Brain microvascular endothelial cell (primary cell): ENCODE data around the gene CARD19.

Experiments used
- DNase-seq: peaks from one replicate; pipeline ENCODE4 v3.0.0-alpha.2; 2020
- H3K27ac ChIP-seq: fragments of 250-450 bp; sonication (Bioruptor Pico); 2 replicates; pipeline ENCODE4 v1.5.1; 2020; ENCODE audit warnings: mild to moderate bottlenecking, moderate library complexity
- H3K27me3 ChIP-seq: fragments of 250-450 bp; sonication (Bioruptor Pico); replicated peaks from 2 replicates; pipeline ENCODE4 v1.5.1; 2020; ENCODE audit warnings: mild to moderate bottlenecking
- H3K36me3 ChIP-seq: fragments of 250-450 bp; sonication (Bioruptor Pico); replicated peaks from 2 replicates; pipeline ENCODE4 v1.5.1; 2020; ENCODE audit warnings: mild to moderate bottlenecking
- H3K4me3 ChIP-seq: 2 replicates; pipeline ENCODE4 v1.5.1; 2011; ENCODE audit warnings: low read depth, mild to moderate bottlenecking, control low read depth, low read length, moderate library complexity
- CTCF ChIP-seq: IDR thresholded peaks from 2 replicates; pipeline ENCODE4 v1.5.1; 2011; ENCODE audit warnings: low read depth, mild to moderate bottlenecking, moderate library complexity, low read length, control low read depth, inconsistent platforms; ENCODE audit errors: missing control alignments
- in situ Hi-C: cut with HindIII; loops from 2 replicates; pipeline ENCODE4 v1.10.0; 2017; ENCODE audit warnings: low sequenced_read_pairs, low pct_ligation_motif_present

The CARD19 gene

DNA sequence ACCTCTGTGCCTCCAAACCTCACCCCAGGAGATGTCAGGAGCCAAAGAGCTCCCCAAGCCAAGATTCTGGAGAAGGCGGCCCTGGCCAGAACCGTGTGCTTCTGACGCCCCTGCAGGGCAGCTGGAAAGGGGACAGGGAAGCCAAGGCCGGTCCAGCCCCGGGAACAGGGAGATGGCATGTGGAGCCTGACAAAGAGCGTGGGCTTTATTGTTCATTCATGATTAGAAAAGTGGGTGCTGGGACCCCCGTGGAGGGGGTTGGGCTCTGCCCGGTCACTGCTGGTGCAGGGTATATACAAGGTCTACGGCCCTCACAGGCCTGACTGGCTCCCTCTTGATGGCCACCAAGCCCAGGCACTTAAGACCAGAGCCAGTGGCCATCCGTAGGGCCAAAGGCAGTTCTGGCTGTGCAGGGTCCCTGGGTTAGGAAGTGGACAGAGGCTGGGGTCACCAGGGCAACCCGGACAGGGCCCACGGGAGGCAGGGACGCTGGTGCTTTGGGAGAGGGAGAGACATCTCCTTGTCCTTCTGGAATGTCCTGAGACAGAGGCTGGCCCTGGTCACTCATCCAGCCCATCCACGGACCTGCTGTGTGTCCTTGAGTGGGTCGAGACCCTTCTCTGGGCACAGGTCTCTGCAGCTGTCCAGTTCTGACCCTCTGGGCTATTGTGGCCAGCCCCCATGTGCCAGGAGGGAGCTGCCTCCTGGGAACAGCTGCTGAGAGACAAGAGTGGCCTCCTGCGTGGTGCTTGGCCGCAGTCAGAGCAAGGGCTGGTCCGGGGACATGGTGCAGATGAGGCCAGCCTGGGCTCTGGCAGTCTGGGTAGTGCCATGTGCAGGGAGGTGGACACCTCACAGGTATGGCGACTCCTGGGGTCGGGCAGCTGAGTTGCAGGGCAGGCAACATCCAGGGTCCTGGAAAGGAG is 25.6 kb downstream of the CARD19 start:
- in situ Hi-C loops = no loop called here
- H3K36me3 ChIP-seq = peaks cover 3% of the 10 kb centered on the region

GRCh38 chr9:93122721-93123221 is 26.8 kb downstream of the CARD19 start:
- Histone ChIP-seq H3K36me3 (peaks cover 3% of the 10 kb centered on the region), H3K27me3 (no peaks in the 10 kb centered on the region)
- TF ChIP-seq CTCF = no peak

More for the DNA sequence above, 25.6 kb downstream of the CARD19 start:
- H3K4me3 ChIP-seq = no peak overlapping the region
- no peak for TF ChIP-seq CTCF
- DNase-seq = no peak
- H3K27me3 ChIP-seq = no peaks in the 10 kb centered on the region
- H3K27ac ChIP-seq = no peak overlapping the region

DNA sequence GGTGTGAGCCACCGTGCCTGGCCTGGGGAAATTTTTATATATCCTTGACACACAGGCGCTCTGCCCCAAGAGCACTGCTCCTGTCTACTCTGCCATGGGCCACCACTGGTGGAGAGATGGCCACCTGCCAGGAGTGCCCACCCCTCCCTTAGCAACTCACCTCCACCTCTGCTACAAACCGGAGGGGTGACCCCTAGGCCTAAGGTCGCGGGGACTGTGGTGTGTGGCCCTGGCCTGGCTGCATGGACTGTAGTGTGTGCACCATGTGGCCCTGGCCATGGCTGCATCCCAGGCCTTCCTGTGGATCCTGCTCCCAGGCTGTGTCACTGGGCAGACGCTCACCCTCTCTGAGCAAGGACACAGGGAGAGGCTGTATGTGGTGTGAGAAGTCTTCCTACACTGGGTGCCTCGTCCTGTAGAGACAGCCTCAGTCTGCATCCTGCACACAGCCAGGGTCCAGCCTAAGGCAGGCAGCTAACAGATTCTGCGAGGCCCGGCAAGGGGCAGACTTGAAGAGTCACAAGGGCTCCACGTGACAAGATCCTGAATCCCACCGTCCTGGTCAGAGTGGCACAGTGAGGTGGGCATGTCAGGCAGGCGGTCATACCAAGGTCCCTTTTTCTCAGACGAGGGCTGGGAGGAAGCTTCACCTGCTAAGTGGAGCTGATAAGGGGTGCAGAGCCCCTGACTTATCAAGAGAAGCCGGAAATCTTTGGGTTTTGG is 27.7 kb downstream of the CARD19 start:
- no peak for TF ChIP-seq CTCF
- Histone ChIP-seq H3K4me3 (no peak overlapping the region), H3K27ac (no peak overlapping the region), H3K27me3 (no peaks in the 10 kb centered on the region), H3K36me3 (peaks cover 3% of the 10 kb centered on the region)
- in situ Hi-C loops = no loop called here
- DNase-seq = no peak

More at GRCh38 chr9:93122721-93123221, 26.8 kb downstream of the CARD19 start:
- Histone ChIP-seq H3K27ac (no peak overlapping the region), H3K4me3 (no peak overlapping the region)
- in situ Hi-C loops = no loop called here
- DNase-seq = no peak

DNA sequence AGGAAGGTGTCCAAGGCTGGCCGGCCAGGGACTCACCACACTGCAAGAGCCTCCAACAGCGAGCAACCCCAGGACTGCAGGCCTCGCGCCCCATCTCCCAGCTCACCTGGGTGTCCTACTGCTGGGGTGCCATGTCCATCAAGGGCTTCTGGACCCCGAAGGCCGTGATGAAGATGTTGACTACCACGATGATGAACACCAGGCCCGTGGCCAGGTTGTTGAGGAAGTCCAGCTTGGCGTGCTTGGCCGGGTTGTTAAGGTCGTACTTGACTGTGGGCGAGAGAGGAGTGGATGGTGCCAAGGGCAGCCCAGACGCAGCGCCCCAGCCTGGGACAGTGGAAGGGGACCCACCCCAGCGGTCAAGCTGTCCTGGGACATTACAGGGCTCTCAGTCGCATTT is 28.8 kb downstream of the CARD19 start:
- H3K36me3 ChIP-seq = peaks cover 3% of the 10 kb centered on the region
- in situ Hi-C loops = no loop called here
- H3K27ac ChIP-seq = no peak overlapping the region
- H3K27me3 ChIP-seq = no peaks in the 10 kb centered on the region
- no peak for DNase-seq
- H3K4me3 ChIP-seq = no peak overlapping the region
- TF ChIP-seq CTCF = no peak

DNA sequence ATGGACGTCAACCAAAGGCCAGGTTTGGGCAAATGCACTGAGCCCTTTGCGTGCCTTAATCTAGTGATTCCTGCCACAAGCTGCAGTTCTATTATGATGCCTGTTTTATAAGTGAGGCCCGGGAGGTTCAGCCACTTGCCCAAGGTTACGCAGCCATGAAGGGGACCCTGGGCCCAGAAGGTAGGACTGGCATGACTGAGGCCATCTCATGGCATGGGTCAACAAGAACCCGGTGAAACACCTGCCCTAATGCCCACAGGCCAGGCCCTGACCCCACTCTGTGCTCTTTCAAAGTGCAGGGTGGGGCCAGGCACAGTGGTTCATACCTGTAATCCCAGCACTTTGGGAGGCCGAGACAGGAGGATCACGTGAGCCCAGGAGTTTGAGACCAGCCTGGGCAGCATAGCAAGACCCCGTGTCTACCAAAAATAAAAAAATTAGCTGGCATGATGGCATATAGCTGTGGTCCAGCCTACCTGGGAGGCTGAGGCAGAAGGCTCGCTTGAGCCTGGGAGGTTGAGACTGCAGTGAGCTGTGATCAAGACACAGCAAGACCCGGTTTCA is 29.4 kb downstream of the CARD19 start:
- no peak for DNase-seq
- Histone ChIP-seq H3K27me3 (no peaks in the 10 kb centered on the region), H3K36me3 (peaks cover 3% of the 10 kb centered on the region), H3K27ac (no peak overlapping the region), H3K4me3 (no peak overlapping the region)
- in situ Hi-C loops = no loop called here
- no peak for TF ChIP-seq CTCF
